WTC11 (cell line): ENCODE measurements around the gene TMEM115. TPM values are rescaled to one million over a fixed set of nuclear protein-coding genes. Genes with fewer than 3 reads are reported as not detected.

ENCODE experiments used
- ATAC-seq: fragments of 200-7000 bp; cut with Tn5 transposase; 2 replicates; pipeline ENCODE4 v1.10.0; 2021; ENCODE audit warnings: mild to moderate bottlenecking, moderate library complexity
- CTCF ChIA-PET: fragments of 300-600 bp; sonication (Branson Sonifier 250); formaldehyde crosslinking; loops from one replicate; lab custom pipeline; 2021; ENCODE audit warnings: antibody characterized with exemption; lab: Charles Lee
- POLR2A ChIA-PET: fragments of 350-600 bp; sonication (Branson Sonifier 250); formaldehyde crosslinking; loops from one replicate; lab custom pipeline; 2021; ENCODE audit warnings: antibody characterized with exemption; lab: Charles Lee
- DNase-seq: peaks from one replicate; pipeline ENCODE4 v3.0.0; 2021; ENCODE audit warnings: low spot score
- H3K27ac Mint-ChIP-seq: 2 replicates; pipeline ENCODE4 v1.8.0; 2021; ENCODE audit warnings: mixed read lengths
- H3K27me3 Mint-ChIP-seq: 2 replicates; pipeline ENCODE4 v1.8.0; 2021; ENCODE audit warnings: low read depth, mild to moderate bottlenecking, moderate library complexity, mixed read lengths
- H3K36me3 Mint-ChIP-seq: 2 replicates; pipeline ENCODE4 v1.8.0; 2021; ENCODE audit warnings: mixed read lengths
- H3K4me1 Mint-ChIP-seq: 2 replicates; pipeline ENCODE4 v1.8.0; 2022; ENCODE audit warnings: mixed read lengths
- H3K4me3 Mint-ChIP-seq: 2 replicates; pipeline ENCODE4 v1.8.0; 2021; ENCODE audit warnings: mild to moderate bottlenecking, moderate library complexity, mixed read lengths
- H3K9me3 Mint-ChIP-seq: 2 replicates; pipeline ENCODE4 v1.8.0; 2021; ENCODE audit warnings: mixed read lengths
- CBFB ChIP-seq: sonication (generic); formaldehyde crosslinking; IDR thresholded peaks from 2 replicates; pipeline ENCODE4 v1.8.1; 2022; ENCODE audit warnings: mild to moderate bottlenecking, low read depth, missing genetic modification reagents
- CREB1 ChIP-seq: sonication (generic); formaldehyde crosslinking; IDR thresholded peaks from 2 replicates; pipeline ENCODE4 v1.8.0; 2023; ENCODE audit warnings: mild to moderate bottlenecking, missing genetic modification reagents
- ERG ChIP-seq: fragments of 250-450 bp; sonication (Bioruptor Pico); IDR thresholded peaks from 2 replicates; pipeline ENCODE4 v1.8.0; 2021; ENCODE audit warnings: mild to moderate bottlenecking
- FOXP1 ChIP-seq: sonication (generic); formaldehyde crosslinking; IDR thresholded peaks from 2 replicates; pipeline ENCODE4 v1.8.0; 2022; ENCODE audit warnings: missing genetic modification reagents, mild to moderate bottlenecking, moderate library complexity, borderline replicate concordance
- GABPB1 ChIP-seq: sonication (generic); formaldehyde crosslinking; IDR thresholded peaks from 2 replicates; pipeline ENCODE4 v1.8.1; 2023; ENCODE audit warnings: mild to moderate bottlenecking, missing genetic modification reagents
- HMGA2 ChIP-seq: fragments of 250-450 bp; sonication (Bioruptor Pico); IDR thresholded peaks from 2 replicates; pipeline ENCODE4 v1.4.0; 2021; ENCODE audit warnings: mild to moderate bottlenecking, moderate library complexity
- IRF1 ChIP-seq: sonication (generic); formaldehyde crosslinking; IDR thresholded peaks from 2 replicates; pipeline ENCODE4 v1.8.0; 2023; ENCODE audit warnings: missing genetic modification reagents
- MAX ChIP-seq: sonication (generic); formaldehyde crosslinking; IDR thresholded peaks from 2 replicates; pipeline ENCODE4 v1.8.0; 2022; ENCODE audit warnings: mild to moderate bottlenecking, missing genetic modification reagents
- MYBL2 ChIP-seq: sonication (generic); formaldehyde crosslinking; IDR thresholded peaks from 2 replicates; pipeline ENCODE4 v1.8.1; 2023; ENCODE audit warnings: mild to moderate bottlenecking, moderate library complexity, missing genetic modification reagents
- NFATC4 ChIP-seq: fragments of 250-450 bp; sonication (Bioruptor Pico); IDR thresholded peaks from 2 replicates; pipeline ENCODE4 v1.9.0; 2021; ENCODE audit warnings: mild to moderate bottlenecking
- PRRX2 ChIP-seq: fragments of 250-450 bp; sonication (Bioruptor Pico); IDR thresholded peaks from 2 replicates; pipeline ENCODE4 v1.8.0; 2021; ENCODE audit warnings: mild to moderate bottlenecking
- SMAD4 ChIP-seq: sonication (generic); formaldehyde crosslinking; IDR thresholded peaks from 2 replicates; pipeline ENCODE4 v1.8.0; 2022; ENCODE audit warnings: mild to moderate bottlenecking, missing genetic modification reagents
- ZNF121 ChIP-seq: sonication (generic); formaldehyde crosslinking; IDR thresholded peaks from 2 replicates; pipeline ENCODE4 v1.8.0; 2023; ENCODE audit warnings: missing genetic modification reagents
- ZNF138 ChIP-seq: sonication (generic); formaldehyde crosslinking; conservative IDR thresholded peaks from 2 replicates; pipeline ENCODE4 v1.8.1; 2022; ENCODE audit warnings: mild to moderate bottlenecking, moderate library complexity, missing genetic modification reagents
- ZNF219 ChIP-seq: sonication (generic); formaldehyde crosslinking; IDR thresholded peaks from 2 replicates; pipeline ENCODE4 v1.8.0; 2023; ENCODE audit warnings: missing genetic modification reagents, mild to moderate bottlenecking, borderline replicate concordance
- ZNF512 ChIP-seq: sonication (generic); formaldehyde crosslinking; IDR thresholded peaks from 2 replicates; pipeline ENCODE4 v1.8.1; 2022; ENCODE audit warnings: missing genetic modification reagents, borderline replicate concordance
- total RNA-seq: library from RNA; stranded (reverse); gene quantifications from 3 replicates; pipeline ENCODE4 v1.2.3, GENCODE V29; 2021

The TMEM115 gene
- total RNA-seq, 1 experiment from 2014 or later, result 30.0 TPM

GRCh38 chr3:50327129-50327528, 32.2 kb downstream of the TMEM115 start:
- Mint-ChIP-seq H3K27me3 (no peaks in the 10 kb centered on the region), H3K36me3 (peaks cover 26% of the 10 kb centered on the region), H3K4me3 (peak overlapping the region; percentile 84), H3K27ac (no peak overlapping the region), H3K4me1 (peaks cover 30% of the 10 kb centered on the region), H3K9me3 (no peaks in the 10 kb centered on the region)
- ChIA-PET POLR2A (interaction anchor here (1.1 to 1.7 kb wide), 3 partner anchors 10 to 52 kb away, joined by 3 to 21 read pairs (median 3); partner anchors contain the start of gene HYAL1), CTCF (interaction anchor here (1.3 to 1.7 kb wide), 5 partner anchors 10 to 223 kb away, joined by 3 to 23 read pairs (median 10); partner anchors contain the start of gene HYAL1)
- DNase-seq (no peak), ATAC-seq (no peak)
- TF ChIP-seq MYBL2 (CRISPR knock-in tag) (no peak), NFATC4 (no peak), ZNF138 (no peak), GABPB1 (CRISPR knock-in tag) (no peak), ZNF219 (no peak)

- Mint-ChIP-seq H3K27ac (no peak overlapping the region), H3K36me3 (peaks cover 18% of the 10 kb centered on the region), H3K27me3 (no peaks in the 10 kb centered on the region), H3K4me3 (peak overlapping the region; percentile 29; the same call in 1 of the 2 replicates), H3K4me1 (peaks cover 30% of the 10 kb centered on the region), H3K9me3 (no peaks in the 10 kb centered on the region)
- POLR2A ChIA-PET, result interaction anchor here (0.8 kb wide), 1 partner anchor 11 kb away, joined by 3 read pairs; no protein-coding TSS in a partner anchor
- CTCF ChIA-PET, result no interaction called here
- DNase-seq (no peak), ATAC-seq (no peak)
- TF ChIP-seq CBFB (CRISPR knock-in tag), result no peak
- TF ChIP-seq MAX (CRISPR knock-in tag), result no peak
- TF ChIP-seq FOXP1 (CRISPR knock-in tag), result no peak
- no peak for TF ChIP-seq SMAD4
- TF ChIP-seq ZNF512 (CRISPR knock-in tag), result no peak
- TF ChIP-seq HMGA2 (CRISPR knock-in tag), result no peak
- TF ChIP-seq IRF1 (CRISPR knock-in tag), result no peak
- no peak for TF ChIP-seq ERG (CRISPR knock-in tag)
- no peak for TF ChIP-seq CREB1 (CRISPR knock-in tag)
Observed at GRCh38 chr3:50326182-50326541, 33.2 kb downstream of the TMEM115 start.

GRCh38 chr3:50325497-50326181, 33.7 kb downstream of the TMEM115 start:
- no peaks in the 10 kb centered on the region for H3K27me3 Mint-ChIP-seq
- ATAC-seq, result no peak
- H3K36me3 Mint-ChIP-seq, result peaks cover 13% of the 10 kb centered on the region
- TF ChIP-seq ZNF121 (no peak), PRRX2 (CRISPR knock-in tag) (no peak), FOXP1 (CRISPR knock-in tag) (no peak)
- TF ChIP-seq, all 79 proteins: peak for 0
- Mint-ChIP-seq H3K9me3 (no peaks in the 10 kb centered on the region), H3K4me1 (peaks cover 30% of the 10 kb centered on the region), H3K4me3 (peak overlapping the region; percentile 29; the same call in 1 of the 2 replicates), H3K27ac (no peak overlapping the region)
- ChIA-PET CTCF (interaction anchor here (0.7 to 5.5 kb wide), 7 partner anchors 11 to 77 kb away, joined by 3 to 95 read pairs (median 7); partner anchors contain the start of genes HYAL1, HYAL3, IFRD2 and NAA80), POLR2A (interaction anchor here (0.8 kb wide), 1 partner anchor 12 kb away, joined by 3 read pairs; no protein-coding TSS in a partner anchor)
- DNase-seq, result no peak
